ENCODE results near the gene NEURL2.
"Not testable (repeated sequence)": the region's sequence is repeated elsewhere in the genome, so short reads cannot be mapped to it uniquely, and the experiment has no call there.

The NEURL2 gene

DNA sequence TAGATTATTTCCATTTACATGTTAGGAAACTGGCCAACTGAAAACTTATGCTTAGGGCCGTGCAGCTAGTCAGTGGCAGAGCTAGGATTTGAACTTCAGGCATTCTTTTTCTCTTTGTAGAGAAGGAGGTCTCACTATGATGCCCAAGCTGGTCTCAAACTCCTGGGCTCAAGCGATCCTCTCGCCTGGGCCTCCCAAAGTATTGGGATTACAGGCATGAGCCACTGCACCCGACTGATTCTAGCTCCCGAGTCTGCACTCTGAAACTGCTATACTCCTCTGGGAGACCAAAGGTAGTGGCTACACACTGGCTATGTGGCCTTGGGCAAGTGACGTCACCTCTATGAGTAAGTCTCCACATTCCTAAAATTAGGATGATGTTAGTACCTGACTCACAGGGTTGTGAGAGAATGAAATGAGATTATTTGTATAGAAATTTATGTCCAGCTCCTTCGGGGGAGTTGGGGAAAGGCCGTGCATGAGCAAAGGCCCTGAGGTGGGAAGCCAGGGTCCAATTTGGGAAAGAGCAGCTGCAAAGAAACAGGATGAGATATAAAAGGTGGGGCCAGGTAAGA lies 14.6 kb upstream of the NEURL2 start:
- peaks cover 59% of the 10 kb centered on the region for H3K36me3 ChIP-seq (ENCODE audit: control insufficient read depth, low read depth, low read length)
- no peaks in the 10 kb centered on the region for H3K27me3 ChIP-seq (ENCODE audit: control insufficient read depth, insufficient read depth, low read length)
- H3K27ac ChIP-seq (ENCODE audit: low read length) = no peak overlapping the region
- H3K4me3 ChIP-seq (ENCODE audit: low read length) = no peak overlapping the region
- H3K9me3 ChIP-seq (ENCODE audit: control insufficient read depth, low read depth, low read length) = no peaks in the 10 kb centered on the region
- no peak overlapping the region for H3K9ac ChIP-seq (ENCODE audit: low read length)
- no peaks in the 10 kb centered on the region for H3K4me1 ChIP-seq (ENCODE audit: control insufficient read depth, low read depth, low read length)

DNA sequence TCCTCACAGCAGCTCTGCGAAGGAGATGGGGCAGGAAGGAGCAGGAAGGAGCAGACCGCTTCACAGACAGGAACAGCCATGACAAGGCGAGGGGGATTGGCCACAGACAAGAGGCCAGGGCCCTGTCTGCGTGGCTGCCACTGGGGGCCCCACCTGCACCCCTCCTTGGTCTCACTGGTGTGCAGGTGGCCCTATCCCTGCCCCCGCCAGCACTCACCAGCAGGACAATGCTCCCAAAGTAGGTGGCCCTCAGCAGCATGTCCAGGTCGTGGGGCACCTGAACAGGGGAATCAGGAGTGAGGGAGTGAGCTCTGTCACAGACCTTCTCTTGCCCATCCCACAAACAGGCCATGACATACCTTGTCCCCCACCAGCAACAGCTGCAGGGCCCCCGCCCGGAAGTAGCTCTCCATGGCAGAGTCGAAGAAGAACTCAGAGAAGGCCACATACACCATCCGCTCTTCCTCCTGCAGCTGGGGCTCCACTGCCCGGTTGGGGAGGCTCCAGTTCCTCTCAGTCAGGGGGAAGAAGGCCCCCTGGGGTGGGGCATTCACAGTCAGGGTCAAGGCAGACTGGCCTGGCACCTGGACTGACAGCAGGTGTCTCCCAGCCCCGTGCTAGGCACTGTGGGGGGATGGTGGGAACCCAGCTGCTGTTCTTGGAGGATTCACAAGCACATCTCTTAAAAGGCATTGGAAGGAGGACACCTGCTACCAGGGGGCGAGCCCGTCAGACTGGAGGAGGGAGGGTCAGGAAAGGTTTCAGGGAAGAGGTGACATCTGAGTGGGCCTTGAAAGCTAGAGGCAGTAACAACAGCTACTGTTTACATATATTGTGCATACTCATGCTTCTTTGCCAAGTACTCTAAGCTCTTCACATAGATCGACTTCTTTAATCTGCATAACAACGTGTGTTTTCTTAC lies 13.8 kb upstream of the NEURL2 start:
- Histone ChIP-seq H3K27ac (ENCODE audit: low read length) (no peak overlapping the region), H3K4me3 (ENCODE audit: low read length) (no peak overlapping the region), H3K4me1 (ENCODE audit: control insufficient read depth, low read depth, low read length) (no peaks in the 10 kb centered on the region), H3K36me3 (ENCODE audit: control insufficient read depth, low read depth, low read length) (peaks cover 64% of the 10 kb centered on the region), H3K27me3 (ENCODE audit: control insufficient read depth, insufficient read depth, low read length) (no peaks in the 10 kb centered on the region), H3K9me3 (ENCODE audit: control insufficient read depth, low read depth, low read length) (no peaks in the 10 kb centered on the region), H3K9ac (ENCODE audit: low read length) (no peak overlapping the region)

DNA sequence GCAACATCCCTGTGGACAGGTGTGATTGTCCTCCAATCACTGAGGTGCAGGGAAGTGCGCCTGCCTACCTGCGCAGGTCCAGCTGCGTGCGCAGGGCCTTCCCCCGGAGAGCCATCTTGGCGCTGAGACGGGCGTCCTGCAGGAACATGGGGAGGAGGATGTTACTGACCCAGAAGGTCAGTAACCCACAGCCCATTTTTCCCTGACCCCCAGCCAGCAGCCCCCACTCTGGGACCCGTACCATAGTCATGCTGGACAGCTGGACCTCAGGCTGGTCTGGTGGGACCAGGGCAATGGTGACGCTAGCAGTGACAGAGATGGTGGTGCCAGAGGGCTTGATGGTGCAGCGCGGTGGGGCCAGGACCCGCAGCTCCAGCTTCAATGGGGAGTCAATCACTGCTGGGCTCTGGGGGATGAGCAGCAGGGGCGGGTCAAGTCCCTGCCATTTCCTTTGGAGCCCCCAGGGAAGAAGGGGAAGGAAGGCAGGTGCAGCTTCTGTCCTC lies 11.2 kb upstream of the NEURL2 start:
- Histone ChIP-seq H3K27me3 (ENCODE audit: control insufficient read depth, insufficient read depth, low read length) (no peaks in the 10 kb centered on the region), H3K4me1 (ENCODE audit: control insufficient read depth, low read depth, low read length) (no peaks in the 10 kb centered on the region), H3K9ac (ENCODE audit: low read length) (no peak overlapping the region), H3K36me3 (ENCODE audit: control insufficient read depth, low read depth, low read length) (peaks cover 69% of the 10 kb centered on the region), H3K4me3 (ENCODE audit: low read length) (no peak overlapping the region), H3K9me3 (ENCODE audit: control insufficient read depth, low read depth, low read length) (no peaks in the 10 kb centered on the region), H3K27ac (ENCODE audit: low read length) (no peak overlapping the region)

DNA sequence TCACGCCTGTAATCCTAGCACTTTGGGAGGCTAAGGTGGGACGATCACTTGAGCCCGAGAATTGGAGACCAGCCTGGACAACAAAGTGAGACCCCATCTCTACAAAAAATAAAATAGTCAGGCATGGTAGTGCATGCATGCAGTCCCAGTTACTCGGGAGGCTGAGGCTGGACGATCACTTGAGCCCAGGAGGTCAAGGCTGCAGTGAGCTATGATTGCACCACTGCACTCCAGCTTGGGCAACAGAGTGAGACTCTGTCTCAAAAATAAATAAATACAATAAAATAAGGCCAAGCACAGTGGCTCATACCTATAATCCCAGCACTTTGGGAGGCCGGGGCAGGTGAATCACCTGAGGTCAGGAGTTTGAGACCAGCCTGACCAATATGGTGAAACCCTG lies 10.3 kb upstream of the NEURL2 start:
- H3K9me3 ChIP-seq (ENCODE audit: control insufficient read depth, low read depth, low read length); H3K4me3 ChIP-seq (ENCODE audit: low read length); H3K27me3 ChIP-seq (ENCODE audit: control insufficient read depth, insufficient read depth, low read length); H3K4me1 ChIP-seq (ENCODE audit: control insufficient read depth, low read depth, low read length); H3K27ac ChIP-seq (ENCODE audit: low read length); H3K9ac ChIP-seq (ENCODE audit: low read length): not testable (repeated sequence)
- peaks cover 70% of the 10 kb centered on the region for H3K36me3 ChIP-seq (ENCODE audit: control insufficient read depth, low read depth, low read length)

DNA sequence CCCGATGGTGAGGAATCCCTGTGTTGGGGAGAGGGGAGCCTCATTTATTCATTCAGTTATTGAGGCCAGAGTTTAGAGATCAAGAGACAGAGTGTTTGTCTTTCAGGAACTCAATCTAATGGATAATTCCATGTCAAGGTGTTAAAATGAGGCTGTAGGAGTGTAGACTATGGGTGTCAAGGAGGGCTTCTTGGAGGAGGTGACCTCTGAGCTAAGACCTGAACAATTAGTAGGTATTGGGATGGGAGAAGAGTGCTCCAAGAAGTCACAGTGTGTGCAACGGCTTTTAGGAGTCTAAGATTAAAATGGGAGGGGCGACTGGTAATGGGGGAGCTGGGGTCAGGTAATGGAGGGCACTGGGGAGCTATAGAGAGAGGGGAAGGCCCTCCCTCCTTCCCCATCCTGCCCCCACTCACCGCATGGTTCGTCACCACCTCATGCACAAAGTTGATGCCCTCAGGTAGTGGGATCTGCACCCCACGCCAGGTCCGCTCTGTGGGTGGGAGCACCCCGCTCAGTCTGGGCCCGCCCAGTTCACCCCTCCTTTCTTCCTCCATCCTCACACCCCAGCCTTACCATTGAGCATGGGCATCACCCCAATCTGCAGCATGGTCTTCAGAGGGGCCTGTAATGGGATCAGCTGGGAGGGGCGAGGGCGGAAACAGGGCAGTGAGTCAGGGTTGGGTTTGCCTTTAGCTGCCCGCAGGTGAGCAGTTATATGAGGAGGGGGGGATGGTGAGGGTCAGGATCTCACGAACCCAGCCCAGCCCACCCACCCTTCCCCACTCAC lies 8.2 kb upstream of the NEURL2 start:
- no peaks in the 10 kb centered on the region for H3K4me1 ChIP-seq (ENCODE audit: control insufficient read depth, low read depth, low read length)
- H3K27ac ChIP-seq (ENCODE audit: low read length) = no peak overlapping the region
- H3K9ac ChIP-seq (ENCODE audit: low read length) = no peak overlapping the region
- peaks cover 54% of the 10 kb centered on the region for H3K36me3 ChIP-seq (ENCODE audit: control insufficient read depth, low read depth, low read length)
- H3K4me3 ChIP-seq (ENCODE audit: low read length) = no peak overlapping the region
- H3K9me3 ChIP-seq (ENCODE audit: control insufficient read depth, low read depth, low read length) = no peaks in the 10 kb centered on the region
- no peaks in the 10 kb centered on the region for H3K27me3 ChIP-seq (ENCODE audit: control insufficient read depth, insufficient read depth, low read length)

DNA sequence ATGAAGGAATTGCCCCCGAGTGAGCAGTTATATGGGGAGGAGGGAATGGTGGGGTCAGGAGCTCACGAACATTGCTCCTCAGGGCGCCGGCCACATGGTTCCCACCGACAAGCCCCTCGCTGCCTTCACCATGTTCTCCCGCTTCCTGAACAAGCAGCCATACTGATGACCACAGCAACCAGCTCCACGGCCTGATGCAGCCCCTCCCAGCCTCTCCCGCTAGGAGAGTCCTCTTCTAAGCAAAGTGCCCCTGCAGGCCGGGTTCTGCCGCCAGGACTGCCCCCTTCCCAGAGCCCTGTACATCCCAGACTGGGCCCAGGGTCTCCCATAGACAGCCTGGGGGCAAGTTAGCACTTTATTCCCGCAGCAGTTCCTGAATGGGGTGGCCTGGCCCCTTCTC lies 7.3 kb upstream of the NEURL2 start:
- peaks cover 52% of the 10 kb centered on the region for H3K36me3 ChIP-seq (ENCODE audit: control insufficient read depth, low read depth, low read length)

DNA sequence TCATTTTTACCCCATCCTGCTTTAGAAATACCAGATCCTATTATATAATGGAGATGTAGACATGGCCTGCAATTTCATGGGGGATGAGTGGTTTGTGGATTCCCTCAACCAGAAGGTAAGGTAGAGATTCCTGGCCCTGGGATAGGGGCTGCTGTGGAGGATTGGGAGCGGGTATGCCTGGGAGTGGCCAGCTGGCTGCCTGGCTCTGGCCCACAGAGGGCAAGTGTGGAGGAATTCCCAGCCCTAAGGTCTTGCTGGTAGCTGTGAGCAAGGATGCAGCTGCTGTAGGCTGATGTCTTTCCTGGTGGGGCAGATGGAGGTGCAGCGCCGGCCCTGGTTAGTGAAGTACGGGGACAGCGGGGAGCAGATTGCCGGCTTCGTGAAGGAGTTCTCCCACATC lies 6.7 kb upstream of the NEURL2 start:
- Histone ChIP-seq H3K36me3 (ENCODE audit: control insufficient read depth, low read depth, low read length) (peaks cover 48% of the 10 kb centered on the region), H3K4me1 (ENCODE audit: control insufficient read depth, low read depth, low read length) (no peaks in the 10 kb centered on the region), H3K9ac (ENCODE audit: low read length) (no peak overlapping the region), H3K27ac (ENCODE audit: low read length) (no peak overlapping the region), H3K4me3 (ENCODE audit: low read length) (no peak overlapping the region), H3K27me3 (ENCODE audit: control insufficient read depth, insufficient read depth, low read length) (no peaks in the 10 kb centered on the region), H3K9me3 (ENCODE audit: control insufficient read depth, low read depth, low read length) (no peaks in the 10 kb centered on the region)

More for the DNA sequence above, 7.3 kb upstream of the NEURL2 start:
- no peak overlapping the region for H3K4me3 ChIP-seq (ENCODE audit: low read length)
- H3K27me3 ChIP-seq (ENCODE audit: control insufficient read depth, insufficient read depth, low read length) = no peaks in the 10 kb centered on the region
- H3K27ac ChIP-seq (ENCODE audit: low read length) = no peak overlapping the region
- H3K9ac ChIP-seq (ENCODE audit: low read length) = no peak overlapping the region
- no peaks in the 10 kb centered on the region for H3K9me3 ChIP-seq (ENCODE audit: control insufficient read depth, low read depth, low read length)
- H3K4me1 ChIP-seq (ENCODE audit: control insufficient read depth, low read depth, low read length) = no peaks in the 10 kb centered on the region

DNA sequence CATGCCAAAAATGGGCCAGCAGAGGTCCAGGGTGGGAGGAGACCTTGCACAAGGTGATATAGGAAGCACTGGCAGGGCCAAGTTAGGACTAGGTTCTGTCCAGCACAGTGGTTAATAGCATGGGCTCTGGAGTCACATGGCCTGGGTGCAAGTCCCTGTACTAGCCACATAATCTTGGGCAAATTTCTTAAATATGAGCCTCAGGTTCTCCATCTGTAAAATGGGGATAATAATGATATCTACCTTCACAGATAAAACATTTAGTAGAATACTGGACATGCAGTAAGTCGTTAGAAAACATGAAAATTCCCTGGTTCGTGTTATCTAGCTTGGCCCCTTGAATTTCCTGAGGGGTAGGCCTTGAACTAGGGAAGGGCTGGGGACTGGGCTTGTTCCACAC lies 6.3 kb upstream of the NEURL2 start:
- Histone ChIP-seq H3K36me3 (ENCODE audit: control insufficient read depth, low read depth, low read length) (peaks cover 48% of the 10 kb centered on the region), H3K9me3 (ENCODE audit: control insufficient read depth, low read depth, low read length) (no peaks in the 10 kb centered on the region), H3K4me3 (ENCODE audit: low read length) (no peak overlapping the region), H3K27ac (ENCODE audit: low read length) (no peak overlapping the region), H3K9ac (ENCODE audit: low read length) (no peak overlapping the region), H3K4me1 (ENCODE audit: control insufficient read depth, low read depth, low read length) (no peaks in the 10 kb centered on the region), H3K27me3 (ENCODE audit: control insufficient read depth, insufficient read depth, low read length) (no peaks in the 10 kb centered on the region)

DNA sequence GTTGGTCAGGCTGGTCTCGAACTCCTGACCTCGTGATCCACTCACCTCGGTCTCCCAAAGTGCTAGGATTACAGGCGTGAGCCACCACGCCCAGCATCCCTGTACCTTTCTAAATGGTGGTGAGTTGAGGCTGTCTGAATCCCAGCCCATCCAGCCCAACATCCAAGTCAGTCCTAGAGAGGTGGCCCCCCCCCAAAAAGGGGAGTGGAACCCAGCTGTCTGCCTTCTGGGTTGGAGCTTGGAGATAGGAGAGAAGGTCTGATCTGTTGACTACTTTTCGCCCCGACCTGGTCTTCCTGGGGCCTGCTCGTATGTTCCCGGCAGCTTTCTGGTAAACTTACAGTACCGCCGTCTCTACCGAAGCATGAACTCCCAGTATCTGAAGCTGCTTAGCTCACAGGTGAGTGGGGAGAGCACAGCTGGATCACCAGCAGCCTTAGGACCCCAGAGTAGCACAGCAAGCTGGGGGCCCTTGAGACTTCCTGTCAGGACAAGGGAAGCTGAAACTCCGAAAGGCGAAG lies 5.7 kb upstream of the NEURL2 start:
- Histone ChIP-seq H3K27ac (ENCODE audit: low read length) (no peak overlapping the region), H3K9me3 (ENCODE audit: control insufficient read depth, low read depth, low read length) (no peaks in the 10 kb centered on the region), H3K27me3 (ENCODE audit: control insufficient read depth, insufficient read depth, low read length) (no peaks in the 10 kb centered on the region), H3K4me1 (ENCODE audit: control insufficient read depth, low read depth, low read length) (no peaks in the 10 kb centered on the region), H3K9ac (ENCODE audit: low read length) (no peak overlapping the region), H3K4me3 (ENCODE audit: low read length) (no peak overlapping the region), H3K36me3 (ENCODE audit: control insufficient read depth, low read depth, low read length) (peaks cover 44% of the 10 kb centered on the region)

DNA sequence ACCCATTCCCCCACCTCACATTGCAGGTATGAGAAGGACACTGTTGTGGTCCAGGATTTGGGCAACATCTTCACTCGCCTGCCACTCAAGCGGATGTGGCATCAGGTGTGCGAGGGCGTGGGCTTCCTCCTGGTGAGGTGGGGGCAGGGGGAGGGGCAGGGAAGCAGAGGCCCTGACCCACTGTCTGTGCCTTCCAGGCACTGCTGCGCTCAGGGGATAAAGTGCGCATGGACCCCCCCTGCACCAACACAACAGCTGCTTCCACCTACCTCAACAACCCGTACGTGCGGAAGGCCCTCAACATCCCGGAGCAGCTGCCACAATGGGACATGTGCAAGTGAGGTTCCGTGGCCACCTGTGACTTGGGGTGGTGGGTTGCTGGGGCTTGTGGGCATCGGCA lies 3.8 kb upstream of the NEURL2 start:
- Histone ChIP-seq H3K9ac (ENCODE audit: low read length) (no peak overlapping the region), H3K4me1 (ENCODE audit: control insufficient read depth, low read depth, low read length) (no peaks in the 10 kb centered on the region), H3K4me3 (ENCODE audit: low read length) (no peak overlapping the region), H3K27ac (ENCODE audit: low read length) (no peak overlapping the region), H3K27me3 (ENCODE audit: control insufficient read depth, insufficient read depth, low read length) (no peaks in the 10 kb centered on the region), H3K36me3 (ENCODE audit: control insufficient read depth, low read depth, low read length) (peaks cover 32% of the 10 kb centered on the region), H3K9me3 (ENCODE audit: control insufficient read depth, low read depth, low read length) (no peaks in the 10 kb centered on the region)

DNA sequence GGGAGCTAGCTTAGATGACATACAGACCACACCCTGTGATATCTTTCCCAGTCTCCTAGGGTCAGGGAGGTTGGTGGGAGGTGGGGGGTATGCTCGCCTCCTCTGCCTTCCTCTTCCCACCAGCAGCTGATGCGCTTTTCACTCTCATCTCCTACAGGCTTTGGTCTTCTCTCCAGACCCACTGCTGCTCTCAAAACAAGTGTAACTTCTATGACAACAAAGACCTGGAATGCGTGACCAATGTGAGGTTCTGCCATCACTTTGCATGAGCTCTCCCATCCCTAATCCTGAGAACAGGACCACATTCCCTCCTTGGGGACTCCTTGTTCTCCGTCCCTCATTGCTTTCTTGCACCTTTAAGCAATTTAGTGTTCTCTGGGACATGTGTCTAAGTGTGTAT lies 2.8 kb upstream of the NEURL2 start:
- Histone ChIP-seq H3K27ac (ENCODE audit: low read length) (no peak overlapping the region), H3K4me1 (ENCODE audit: control insufficient read depth, low read depth, low read length) (no peaks in the 10 kb centered on the region), H3K36me3 (ENCODE audit: control insufficient read depth, low read depth, low read length) (peaks cover 26% of the 10 kb centered on the region), H3K27me3 (ENCODE audit: control insufficient read depth, insufficient read depth, low read length) (no peaks in the 10 kb centered on the region), H3K4me3 (ENCODE audit: low read length) (no peak overlapping the region), H3K9me3 (ENCODE audit: control insufficient read depth, low read depth, low read length) (no peaks in the 10 kb centered on the region), H3K9ac (ENCODE audit: low read length) (no peak overlapping the region)

Data from iPS-18a (cell line).